Measurements from ENCODE around the gene MACROD2.
"Not testable (repeated sequence)": the region's sequence is repeated elsewhere in the genome, so short reads cannot be mapped to it uniquely, and the experiment has no call there.

Gene MACROD2

DNA sequence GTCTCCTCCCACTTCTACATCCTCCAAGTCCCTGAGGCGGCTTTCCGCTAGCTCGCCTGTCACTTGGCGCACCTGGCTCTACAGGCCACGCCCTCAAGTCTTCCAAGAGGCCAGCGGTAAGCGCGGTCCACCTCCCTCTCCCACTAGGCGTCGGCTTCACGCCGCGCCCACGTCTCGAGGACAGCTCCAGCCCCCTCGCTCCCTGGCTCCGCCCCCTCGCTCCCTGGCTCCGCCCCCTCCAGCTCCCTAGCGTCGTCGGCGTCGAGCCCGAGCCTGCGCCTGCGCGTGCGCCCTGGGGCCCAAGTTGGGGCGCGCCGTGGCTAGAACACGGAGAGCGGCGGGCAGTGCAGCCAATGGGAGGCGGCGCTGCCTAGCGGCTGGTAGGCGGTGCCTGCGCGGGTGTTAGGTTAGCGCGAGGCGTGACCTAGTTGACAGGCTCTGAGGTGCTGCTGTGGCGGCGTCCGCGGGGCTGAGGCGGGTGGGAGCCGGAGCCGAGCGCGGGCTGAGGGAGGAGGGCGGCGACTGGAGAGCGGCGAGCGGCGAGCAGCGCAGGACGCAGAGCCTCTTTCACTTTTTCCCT is at the start of gene MACROD2:
TSS of gene MACROD2 (plus strand) at position 431 of the 580 bp plus-strand sequence.
- peak; percentile 90 for DNase-seq (ENCODE audit: low spot score)

- no peak for DNase-seq (ENCODE audit: low spot score)
These were observed 47.6 kb upstream of the MACROD2 start for GRCh38 chr20:13947719-13948118.

DNA sequence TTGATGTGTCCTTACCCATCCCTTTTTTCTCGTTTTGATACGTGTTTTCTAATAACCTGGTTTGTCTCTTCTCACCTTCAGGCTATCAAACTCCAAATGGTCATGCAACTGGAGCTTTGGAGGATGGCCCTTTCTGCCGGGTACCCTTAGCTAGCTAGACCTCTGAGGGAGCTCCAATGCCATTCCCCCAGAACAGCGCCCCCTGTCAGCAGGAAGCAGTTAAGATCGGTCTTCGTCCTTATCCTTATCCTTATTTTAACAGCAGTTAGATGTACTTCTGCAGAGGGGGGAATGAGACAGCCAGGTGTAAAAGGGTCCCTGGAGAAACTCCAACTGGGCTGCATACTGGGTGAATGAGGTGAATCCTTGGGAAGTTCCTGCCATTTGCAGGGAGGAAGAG is 42.1 kb upstream of the MACROD2 start:
- no peak for DNase-seq (ENCODE audit: low spot score)

- DNase-seq (ENCODE audit: low spot score): no peak
These were observed 35.2 kb upstream of the MACROD2 start for GRCh38 chr20:13960119-13960518.

DNA sequence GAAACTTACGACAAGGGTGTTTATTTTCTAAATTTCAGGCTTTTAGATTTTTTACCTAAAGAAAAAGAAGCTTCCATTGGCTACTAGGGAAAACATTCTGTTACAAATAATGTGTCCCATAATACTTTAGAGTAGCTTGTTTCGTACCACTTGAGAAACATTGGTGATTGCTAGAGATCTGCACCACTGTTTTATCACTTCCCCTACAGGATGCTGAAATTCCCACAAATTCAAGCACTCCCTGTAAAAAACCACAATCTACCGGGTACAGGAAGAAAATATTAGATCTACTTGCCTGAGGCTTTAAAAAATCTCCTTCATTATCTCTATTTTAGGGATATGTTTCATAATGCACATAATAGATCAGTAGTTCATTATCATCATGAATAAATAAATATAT is 34.8 kb upstream of the MACROD2 start:
- no peak for DNase-seq (ENCODE audit: low spot score)

DNA sequence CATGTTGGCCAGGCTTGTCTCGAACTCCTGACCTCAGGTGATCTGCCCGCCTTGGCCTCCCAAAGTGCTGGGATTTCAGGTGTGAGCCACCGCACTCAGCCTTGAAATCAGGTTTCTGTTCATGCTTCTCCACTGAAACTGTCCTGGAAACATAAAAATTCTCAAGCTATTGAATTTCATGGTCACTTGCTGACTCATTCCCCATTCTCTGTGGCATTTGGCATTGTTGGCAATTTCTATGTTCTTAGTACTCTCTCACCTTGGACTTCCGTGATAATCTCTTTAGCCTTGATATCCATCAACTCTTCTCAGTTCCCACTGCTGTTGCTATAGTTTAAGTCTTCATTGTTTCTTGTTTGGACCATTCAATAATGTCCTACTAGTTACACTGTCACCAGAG is 11.1 kb upstream of the MACROD2 start:
- DNase-seq (ENCODE audit: low spot score): no peak

GRCh38 chr20:13990465-13990864 is 4.9 kb upstream of the MACROD2 start, which contains the start of gene SEL1L2:
Gene SEL1L2, minus strand, starts transcription at chr20:13990614. Its CDS starts 80 bp downstream, at chr20:13990534.
- DNase-seq (ENCODE audit: low spot score): no peak

GRCh38 chr20:13991311-13991710 is 4.0 kb upstream of the MACROD2 start:
- no peak for DNase-seq (ENCODE audit: low spot score)

DNA sequence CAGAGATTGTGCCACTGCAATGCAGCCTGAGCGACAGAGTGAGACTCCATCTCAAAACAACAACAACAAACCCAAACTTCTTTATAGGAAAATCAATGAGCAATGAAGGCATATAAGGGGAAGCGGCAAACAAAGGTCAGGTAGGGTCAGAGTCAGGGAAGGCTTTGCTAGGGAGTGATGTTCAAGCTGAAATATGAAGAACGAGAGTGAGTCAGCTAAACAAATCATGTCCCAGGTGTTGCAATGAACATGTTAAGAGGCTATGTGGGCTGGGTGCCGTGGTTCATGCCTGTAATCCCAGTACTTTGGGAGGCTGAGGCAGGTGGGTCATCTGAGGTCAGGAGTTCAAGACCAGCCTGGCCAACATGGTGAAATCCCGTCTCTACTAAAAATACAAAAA is 3.4 kb upstream of the MACROD2 start:
- not testable (repeated sequence) for DNase-seq (ENCODE audit: low spot score)

GRCh38 chr20:13995841-13996240 is 525 bp downstream of the MACROD2 start:
- DNase-seq (ENCODE audit: low spot score): no peak

GRCh38 chr20:13996265-13996664 is 949 bp downstream of the MACROD2 start:
- DNase-seq (ENCODE audit: low spot score): no peak

GRCh38 chr20:14000917-14001316 is 5.6 kb downstream of the MACROD2 start:
- no peak for DNase-seq (ENCODE audit: low spot score)

GRCh38 chr20:14005996-14006395 is 10.7 kb downstream of the MACROD2 start:
- no peak for DNase-seq (ENCODE audit: low spot score)

DNA sequence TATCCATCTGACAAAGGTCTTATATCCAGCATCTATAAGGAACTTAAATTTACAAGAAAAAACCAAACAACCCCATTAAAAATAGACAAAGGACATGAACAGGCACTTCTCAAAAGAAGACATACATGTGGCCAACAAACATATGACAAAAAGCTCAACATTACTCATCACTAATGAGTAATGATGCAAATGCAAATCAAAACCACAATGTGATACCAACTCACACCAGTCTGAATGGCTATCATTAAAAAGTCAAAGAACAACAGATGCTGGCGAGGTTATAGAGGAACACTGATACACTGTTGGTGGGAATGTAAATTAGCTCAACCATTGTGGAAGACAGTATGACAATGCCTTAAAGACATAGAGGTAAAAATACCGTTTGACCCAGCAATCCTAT is 13.9 kb downstream of the MACROD2 start:
- no peak for DNase-seq (ENCODE audit: low spot score)

DNA sequence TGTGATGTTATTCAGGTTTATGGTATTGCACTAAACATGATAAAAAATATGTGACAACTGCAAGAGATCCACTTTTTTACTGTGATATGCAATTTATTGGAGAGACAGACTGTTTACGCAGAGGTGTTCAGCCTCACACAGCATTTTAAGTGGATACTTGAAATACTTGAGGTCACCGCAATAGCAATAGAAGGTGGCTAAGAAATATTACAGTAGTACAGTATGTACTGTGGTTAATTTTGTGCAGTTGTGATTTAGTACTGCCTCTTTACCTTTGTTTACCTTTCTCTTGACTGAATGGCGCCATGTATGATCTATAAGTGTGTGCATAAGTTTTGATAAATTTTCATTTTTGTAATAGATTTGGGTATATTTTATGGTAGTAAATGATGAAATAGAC is 17.4 kb downstream of the MACROD2 start:
- DNase-seq (ENCODE audit: low spot score): no peak

DNA sequence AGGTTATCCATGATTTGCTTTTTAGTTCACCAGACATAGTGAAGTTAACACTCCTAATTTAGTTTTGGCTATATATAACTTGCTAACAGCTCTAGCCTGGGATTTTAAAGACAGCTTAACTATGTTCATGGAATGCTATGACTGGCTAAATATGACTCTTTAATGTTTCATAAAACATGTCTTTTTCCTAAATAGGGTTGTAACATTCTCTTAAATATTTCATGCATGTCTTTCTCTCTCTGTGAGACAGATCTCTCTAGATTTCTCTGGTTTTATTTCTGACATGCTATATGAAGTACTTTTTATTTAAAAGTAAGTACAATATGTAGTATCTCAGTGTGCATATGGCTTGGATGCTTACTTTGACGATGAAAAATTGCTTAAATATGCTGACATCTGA is 35.7 kb downstream of the MACROD2 start:
- no peak for DNase-seq (ENCODE audit: low spot score)

- no peak for DNase-seq (ENCODE audit: low spot score)
These were observed 38.0 kb downstream of the MACROD2 start for GRCh38 chr20:14033310-14033709.

GRCh38 chr20:14036567-14036966 is 41.3 kb downstream of the MACROD2 start:
- DNase-seq (ENCODE audit: low spot score): no peak

DNA sequence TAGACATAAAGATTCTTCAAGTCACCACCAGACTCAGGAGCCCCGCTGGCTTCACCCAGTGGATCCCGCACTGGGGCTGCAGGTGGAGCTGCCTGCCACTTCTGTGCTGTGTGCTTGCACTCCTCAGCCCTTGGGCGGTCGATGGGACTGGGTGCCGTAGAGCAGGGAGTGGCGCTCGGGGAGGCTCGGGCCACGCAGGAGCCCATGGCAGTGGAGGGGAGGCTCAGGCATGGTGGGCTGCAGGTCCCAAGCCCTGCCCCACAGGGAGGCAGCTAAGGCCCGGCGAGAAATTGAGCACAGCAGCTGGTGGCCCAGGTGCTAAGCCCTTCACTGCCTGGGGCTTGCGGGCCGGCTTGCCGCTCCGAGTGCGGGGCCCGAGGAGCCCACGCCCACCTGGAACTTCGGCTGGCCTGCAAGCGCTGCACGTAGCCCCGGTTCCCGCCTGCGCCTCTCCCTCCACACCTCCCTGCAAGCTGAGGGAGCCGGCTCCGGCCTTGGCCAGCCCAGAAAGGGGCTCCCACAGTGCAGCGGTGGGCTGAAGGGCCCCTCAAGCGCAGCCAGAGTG is 49.5 kb downstream of the MACROD2 start:
- DNase-seq (ENCODE audit: low spot score): not testable (repeated sequence)

GRCh38 chr20:14046534-14046933 is 51.2 kb downstream of the MACROD2 start:
- DNase-seq (ENCODE audit: low spot score): no peak

DNA sequence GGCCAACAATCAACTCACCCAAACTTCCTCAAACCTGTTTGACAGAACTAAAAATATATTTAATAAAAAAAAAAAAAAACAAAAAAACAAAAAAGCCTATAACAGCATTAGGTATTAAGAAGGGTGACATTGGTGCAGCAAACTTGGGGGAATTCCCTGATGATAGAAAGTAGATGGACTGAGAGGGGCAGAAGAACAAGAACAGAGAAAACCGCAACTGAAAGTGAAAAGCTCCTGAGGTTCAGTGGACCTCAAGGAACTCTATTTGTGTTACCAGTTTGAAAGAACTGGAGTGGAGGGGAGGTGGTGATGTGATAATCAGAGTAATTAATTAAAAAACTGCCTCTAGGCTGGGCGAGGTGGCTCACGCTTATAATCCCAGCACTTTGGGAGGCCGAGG is 53.8 kb downstream of the MACROD2 start:
- DNase-seq (ENCODE audit: low spot score): no peak

DNA sequence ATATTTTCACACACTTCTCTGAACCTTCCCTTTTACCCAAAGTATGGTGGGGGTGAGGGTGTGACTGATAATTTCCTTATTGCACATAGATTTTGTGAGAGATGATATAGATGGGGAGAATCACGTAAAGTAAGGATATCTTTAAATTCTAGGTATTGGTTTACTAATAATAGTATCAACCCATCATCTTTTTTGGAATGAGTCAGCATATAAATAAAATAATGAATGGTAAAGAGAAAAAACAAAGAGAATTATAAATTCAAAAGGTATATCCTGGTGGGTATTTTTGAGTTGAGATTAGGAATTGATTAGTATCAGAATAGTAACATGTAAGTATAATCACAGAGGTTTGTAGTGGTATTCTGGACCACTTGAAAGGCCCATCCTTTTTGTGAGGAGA is 56.1 kb downstream of the MACROD2 start:
- no peak for DNase-seq (ENCODE audit: low spot score)

GRCh38 chr20:14055127-14055742 is 59.9 kb downstream of the MACROD2 start:
- DNase-seq (ENCODE audit: low spot score): no peak

- DNase-seq (ENCODE audit: low spot score): no peak
These were observed 66.9 kb downstream of the MACROD2 start for GRCh38 chr20:14062171-14062570.
